HG02759 (cell line): ENCODE data around the gene SYT17.

Source experiments
- ATAC-seq: cut with Tn5 transposase; IDR thresholded peaks from one replicate; pipeline ENCODE4 v1.9.1; 2021; ENCODE audit warnings: mild to moderate bottlenecking, moderate library complexity; ENCODE audit not compliant: unreplicated experiment

The SYT17 gene

GRCh38 chr16:19242987-19243575 is 75.0 kb downstream of the SYT17 start:
- ATAC-seq: no peak

GRCh38 chr16:19245326-19245925 is 77.4 kb downstream of the SYT17 start:
- no peak for ATAC-seq

DNA sequence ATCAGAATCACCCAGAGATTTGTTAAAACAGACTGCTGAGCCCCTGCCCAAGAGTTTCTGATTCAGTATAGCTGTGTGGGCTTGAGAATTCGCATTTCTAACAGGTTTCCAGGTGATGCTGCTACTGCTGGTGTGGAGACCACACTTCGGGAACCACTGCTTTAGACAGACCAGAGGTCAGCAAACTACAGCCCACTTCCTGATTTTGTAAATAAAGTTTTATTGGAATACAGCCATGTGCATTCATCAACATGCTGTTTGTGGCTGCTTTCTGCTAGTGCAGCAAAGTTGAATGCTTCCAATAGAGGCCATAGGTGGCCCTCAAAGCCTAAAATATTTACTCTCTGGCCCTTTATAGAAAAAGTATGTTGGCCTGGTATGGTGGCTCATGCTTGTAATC is 84.9 kb downstream of the SYT17 start:
- no peak for ATAC-seq

- no peak for ATAC-seq
Measured at GRCh38 chr16:19254611-19255010, 86.6 kb downstream of the SYT17 start.

DNA sequence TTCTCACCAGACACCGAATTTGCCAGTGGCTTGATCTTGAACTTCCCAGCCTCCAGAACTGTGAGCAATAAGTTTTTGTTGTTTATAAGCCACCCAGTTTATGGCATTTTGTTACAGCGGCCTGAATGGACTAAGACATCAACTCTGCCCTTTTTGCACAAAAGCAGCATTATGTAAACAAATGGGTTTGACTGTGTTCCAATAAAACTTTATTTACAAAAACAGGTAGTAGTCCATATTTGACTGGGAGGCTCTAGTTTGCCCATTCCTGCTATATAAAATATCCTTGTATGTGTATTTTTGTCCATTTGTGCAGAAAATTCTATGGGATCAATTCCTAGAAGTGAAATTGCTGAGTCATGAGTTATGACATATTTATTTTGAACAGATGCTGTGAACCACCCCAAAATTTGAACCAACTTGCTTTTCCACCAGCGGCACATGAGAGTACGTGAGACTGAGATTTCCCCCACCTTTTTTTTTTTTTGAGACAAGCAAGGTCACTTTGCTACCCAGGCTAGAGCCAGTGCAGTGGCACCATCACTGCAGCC is 96.2 kb downstream of the SYT17 start:
- ATAC-seq: no peak

DNA sequence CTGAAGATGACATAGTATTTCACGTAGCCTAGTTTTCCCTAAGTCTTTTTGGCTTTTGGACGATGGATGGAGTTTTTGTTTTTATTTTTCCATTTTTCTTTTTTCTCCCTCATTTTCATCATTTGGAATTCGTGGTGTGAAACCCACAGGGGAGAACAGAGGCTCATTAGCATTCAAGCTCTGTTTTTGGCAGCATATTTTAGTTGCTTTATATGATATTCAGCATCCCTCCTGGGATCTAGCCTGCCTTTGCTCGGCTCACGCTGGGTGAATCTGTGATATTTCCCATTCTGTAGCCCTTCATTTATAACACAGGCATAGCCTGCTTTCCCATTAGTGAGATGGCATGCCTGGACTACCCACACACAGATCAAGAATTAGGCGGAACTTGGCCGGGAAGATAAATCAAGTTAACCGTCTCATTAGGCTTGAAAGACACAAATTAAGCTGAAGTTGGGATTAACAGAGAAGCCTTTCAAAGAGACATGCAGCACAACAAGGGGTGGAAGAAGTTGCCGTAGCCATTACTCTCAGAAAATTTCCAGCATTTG is 97.4 kb downstream of the SYT17 start:
- ATAC-seq: no peak

DNA sequence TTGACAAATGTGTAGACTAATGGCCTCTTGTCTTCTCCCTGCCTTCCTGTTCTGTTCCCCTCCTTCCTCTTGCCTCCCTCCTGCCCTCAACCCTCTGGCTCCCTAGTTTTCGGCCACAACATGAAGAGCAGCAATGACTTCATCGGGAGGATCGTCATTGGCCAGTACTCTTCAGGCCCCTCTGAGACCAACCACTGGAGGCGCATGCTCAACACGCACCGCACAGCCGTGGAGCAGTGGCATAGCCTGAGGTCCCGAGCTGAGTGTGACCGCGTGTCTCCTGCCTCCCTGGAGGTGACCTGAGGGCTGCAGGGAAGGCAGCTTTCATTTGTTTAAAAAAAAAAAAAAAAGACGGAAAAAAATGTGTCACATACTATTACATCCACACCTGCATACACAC is 98.7 kb downstream of the SYT17 start:
- no peak for ATAC-seq

- ATAC-seq: no peak
Measured at GRCh38 chr16:19269098-19269497, 101.1 kb downstream of the SYT17 start.

DNA sequence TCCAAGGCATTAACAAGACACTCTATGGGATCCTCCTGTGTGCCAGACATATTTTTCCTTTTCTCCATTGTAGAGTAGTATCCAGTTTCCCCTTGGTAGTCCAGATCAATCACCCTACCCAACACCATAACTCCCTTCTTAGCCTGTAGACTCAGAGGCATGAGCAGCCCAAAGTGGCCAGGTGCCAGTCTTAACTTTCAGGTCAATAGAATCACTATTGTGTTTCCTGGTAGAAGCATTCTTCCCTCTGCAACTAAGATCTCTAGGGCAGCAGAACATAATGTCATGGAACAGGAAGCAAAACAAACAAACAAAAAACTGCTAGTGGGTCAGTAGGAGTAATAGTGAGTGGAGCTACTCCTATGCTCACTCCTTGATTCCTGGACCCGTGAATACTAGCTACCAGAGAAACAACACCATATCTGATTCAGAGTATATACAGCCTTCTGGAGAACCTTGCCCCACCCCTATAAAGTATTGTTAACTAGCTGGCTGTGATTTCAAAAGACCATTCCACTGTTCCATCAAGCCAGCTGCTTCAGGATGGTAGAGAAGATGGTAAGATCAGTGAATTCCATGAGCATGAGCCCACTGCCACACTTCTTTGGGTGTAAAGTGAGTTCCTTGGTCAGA is 106.2 kb downstream of the SYT17 start:
- ATAC-seq: no peak

- no peak for ATAC-seq
Measured at GRCh38 chr16:19278403-19278802, 110.4 kb downstream of the SYT17 start.

DNA sequence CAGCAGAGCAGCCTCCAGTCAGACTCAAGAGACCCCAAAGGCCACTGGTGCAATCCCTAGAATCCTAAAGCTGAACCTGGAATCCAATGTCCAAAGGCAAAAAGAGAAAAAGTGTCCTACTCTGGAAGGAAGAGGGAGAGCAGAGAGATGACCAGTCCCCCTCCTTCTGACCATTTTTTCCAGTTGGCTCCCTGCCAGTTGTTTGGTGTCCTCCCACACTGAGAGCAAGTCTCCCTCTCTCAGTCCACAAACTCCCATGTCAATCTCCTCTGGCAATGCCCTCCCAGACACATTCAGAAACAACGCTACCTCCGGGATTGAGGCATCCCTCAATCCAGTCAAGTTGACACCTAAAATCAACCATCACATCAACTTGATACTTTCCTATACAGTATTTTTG is 113.2 kb downstream of the SYT17 start:
- no peak for ATAC-seq

DNA sequence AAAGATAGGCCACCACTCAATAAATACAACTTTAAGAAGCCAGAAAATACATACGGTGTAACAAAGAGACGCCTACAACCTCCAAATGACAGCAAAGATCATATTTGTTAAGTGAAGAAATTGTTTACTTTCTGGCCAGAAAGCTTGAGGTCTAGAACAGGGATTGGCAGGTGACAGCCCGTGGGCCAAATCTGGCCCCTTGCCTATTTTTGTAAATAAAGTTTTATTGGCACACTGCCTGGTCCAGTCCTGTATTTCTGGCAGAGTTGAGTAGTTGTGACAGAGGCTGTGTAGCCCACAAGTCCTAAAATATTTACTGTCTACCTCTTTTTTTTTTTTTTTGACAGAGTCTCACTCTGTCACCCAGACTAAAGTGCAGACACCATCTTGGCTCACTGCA is 114.1 kb downstream of the SYT17 start:
- no peak for ATAC-seq

GRCh38 chr16:19283637-19284036 is 115.6 kb downstream of the SYT17 start:
- no peak for ATAC-seq

GRCh38 chr16:19284207-19284606 is 116.2 kb downstream of the SYT17 start:
- no peak for ATAC-seq

GRCh38 chr16:19285431-19285830 is 117.4 kb downstream of the SYT17 start, which contains the start of gene CLEC19A:
Gene CLEC19A (plus strand): TSS chr16:19285731. CDS start chr16:19285852, 121 bp downstream.
- no peak for ATAC-seq

DNA sequence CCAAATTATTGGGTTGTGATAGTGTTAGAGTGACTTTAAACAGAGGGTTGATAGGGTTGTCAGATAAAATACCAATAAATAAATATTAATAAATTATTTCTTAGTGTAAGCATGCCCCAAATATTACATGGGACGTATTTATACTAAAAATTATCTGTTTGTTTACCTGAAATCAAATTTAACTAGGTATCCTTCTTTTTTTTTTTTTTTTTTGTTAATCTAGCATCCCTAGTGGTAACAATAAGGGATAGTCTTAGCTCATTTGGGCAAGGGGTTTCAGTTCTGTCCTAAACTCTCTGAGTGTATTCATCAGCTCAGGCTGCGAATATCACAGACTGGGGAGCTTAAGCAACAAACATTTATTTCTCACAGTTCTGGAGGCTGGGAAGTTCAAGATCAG is 118.8 kb downstream of the SYT17 start:
- no peak for ATAC-seq

- no peak for ATAC-seq
Measured at GRCh38 chr16:19287241-19287640, 119.2 kb downstream of the SYT17 start.

DNA sequence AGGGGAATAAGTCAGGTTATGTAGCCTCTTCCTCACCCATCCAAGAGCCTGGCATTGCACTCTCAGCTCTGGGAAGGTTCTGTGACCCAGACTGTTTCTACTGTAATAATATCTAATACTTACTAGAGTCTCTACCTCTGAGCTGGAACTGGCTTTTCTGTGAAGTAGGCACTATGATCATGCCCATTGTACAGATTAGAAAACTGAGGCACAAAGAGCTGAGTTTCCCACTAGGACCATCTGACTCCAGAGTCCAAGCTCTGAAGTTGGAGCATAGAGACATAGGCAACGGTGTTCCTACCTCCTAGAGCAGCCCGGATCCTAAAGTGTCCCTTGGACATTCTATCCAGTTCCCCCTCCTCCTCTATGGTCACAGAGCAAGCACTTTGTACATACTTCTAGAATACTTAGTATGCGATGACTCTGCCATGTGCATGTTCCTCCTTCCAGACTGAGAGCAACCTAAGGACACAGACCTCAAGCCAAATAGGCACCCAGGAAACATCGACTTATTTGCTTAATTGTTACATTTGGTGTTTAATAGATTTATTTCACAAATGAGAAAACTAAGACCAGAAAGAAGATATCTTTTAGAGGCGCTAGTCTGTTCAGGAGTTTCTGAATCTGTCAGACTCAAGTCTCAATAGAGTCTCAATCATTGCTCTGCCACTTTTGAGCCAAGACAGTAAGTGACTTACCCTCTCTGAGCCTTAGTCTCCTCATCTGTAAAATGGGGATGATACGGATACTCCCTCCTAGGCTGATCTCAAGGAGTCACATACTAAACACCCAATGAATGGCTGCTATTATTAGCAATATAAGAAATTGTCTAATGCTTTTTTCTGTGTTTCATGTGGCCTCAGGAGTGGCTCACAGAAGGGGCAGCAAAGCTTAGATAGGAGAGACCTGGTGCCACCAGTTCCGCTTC is 121.1 kb downstream of the SYT17 start:
- no peak for ATAC-seq

DNA sequence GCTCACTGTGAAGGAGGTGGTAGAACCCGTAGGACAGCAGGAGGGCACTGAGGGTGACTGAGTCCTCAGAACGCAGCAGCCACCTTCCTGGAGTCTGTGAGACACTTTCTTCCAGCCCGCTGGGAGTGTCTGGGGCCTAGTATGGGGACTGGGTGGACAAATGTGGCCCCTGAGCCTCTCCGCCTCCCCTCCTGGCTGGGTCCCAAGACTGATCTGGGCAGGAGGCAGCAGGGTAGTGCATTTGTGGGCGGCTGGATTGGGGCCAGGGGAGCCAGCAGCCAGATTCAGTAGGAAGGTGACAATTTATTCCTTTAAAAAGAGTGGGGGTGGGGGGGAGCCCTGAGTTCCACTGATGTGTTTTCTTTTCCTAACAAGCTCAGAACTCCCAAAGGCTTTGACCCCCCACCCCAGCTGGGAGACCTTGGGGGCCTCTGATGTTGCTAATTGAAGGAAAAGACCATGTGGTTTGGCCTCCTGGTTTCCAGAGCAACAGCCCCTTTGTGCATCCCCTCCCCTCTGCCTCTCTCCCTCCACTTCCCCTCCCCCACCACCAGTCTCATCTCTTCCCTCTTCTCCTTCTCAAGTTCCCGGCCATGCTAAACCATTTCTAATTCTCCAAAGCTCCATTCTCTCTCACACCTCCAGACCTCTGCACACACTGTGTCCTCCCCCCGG is 121.9 kb downstream of the SYT17 start:
- ATAC-seq: no peak

DNA sequence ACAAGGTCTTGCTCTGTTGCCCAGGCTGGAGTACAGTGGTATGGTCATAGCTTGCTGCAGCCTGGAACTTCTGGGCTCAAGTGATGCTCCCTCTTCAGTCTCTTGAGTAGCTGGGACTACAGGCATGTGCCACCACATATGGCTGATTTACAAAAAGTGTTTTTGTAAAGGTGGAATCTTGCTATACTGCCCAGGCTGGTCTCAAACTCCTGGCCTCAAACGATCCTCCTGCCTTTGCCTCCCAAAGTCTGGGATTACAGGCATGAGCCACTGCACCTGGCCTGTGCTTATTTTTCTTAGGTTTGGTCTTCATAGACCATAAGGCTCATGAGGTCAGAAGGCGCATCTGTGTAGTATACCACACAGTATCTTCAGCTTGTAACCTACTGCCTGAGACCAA is 122.8 kb downstream of the SYT17 start:
- ATAC-seq: no peak
